CD4-positive, alpha-beta T cell treated with Interleukin-6 for 4 hours (primary cell): ENCODE results near the gene ANKRD12.

ENCODE experiments used
- DNase-seq: peaks from one replicate; pipeline ENCODE4 v3.0.0-alpha.2; 2020; ENCODE audit warnings: mixed read lengths

Gene ANKRD12

DNA sequence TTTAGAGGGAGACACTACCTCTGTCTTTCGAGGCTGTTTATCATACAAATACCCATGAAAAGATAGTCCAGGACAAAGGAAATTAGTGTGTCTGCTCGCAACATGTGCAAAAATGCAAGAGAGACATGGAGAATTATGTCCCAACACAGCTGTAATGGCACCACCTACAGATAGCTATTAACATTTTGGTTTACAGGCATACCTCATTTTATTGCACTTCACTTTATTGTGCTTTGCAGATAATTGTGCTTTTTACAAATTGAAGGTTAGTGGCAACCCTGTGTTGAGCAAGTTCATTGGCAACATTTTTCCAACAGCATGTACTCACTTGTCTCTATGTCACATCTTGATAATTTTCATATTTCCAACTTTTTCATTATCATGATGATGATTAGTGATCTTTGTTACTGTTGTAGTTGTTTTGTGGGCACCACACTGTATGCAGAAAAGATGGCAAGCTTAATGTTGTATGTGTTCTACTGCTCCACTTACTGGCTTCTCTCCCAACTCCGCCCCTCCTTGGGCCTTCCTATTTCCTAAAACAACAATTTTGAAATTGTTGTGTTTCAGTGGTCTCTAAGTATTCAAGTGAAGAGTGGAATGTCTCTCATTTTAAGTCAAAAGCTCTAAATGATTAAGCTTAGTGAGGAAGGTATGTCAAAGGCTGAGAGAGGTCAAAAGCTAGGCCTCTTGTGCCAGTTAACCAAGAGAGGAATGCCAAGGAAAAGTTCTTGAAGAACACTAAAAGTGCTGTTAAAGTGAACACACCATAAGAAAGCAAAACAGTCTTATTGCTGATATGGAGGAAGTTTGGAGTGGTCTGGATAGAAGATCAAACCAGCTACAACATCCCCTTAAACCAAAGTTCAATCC lies 52.0 kb downstream of the ANKRD12 start:
- no peak for DNase-seq

DNA sequence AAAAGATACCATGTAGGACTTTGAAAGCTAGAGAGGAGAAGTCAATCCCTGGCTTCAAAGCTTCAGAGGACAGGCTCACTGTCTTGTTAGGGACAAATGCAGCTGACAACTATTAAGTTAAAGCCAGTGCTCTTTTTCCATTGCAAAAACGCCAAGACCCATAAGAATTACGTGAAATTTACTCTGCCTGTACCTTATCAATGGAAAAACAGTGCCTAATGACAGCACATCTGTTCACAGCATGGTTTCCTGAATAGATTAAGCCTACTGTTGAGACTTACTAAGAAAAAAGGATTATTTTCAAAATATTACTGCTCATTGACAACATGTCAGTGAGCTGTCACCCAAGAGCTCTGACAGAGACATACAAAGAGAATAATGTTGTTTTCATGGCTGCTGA lies 52.9 kb downstream of the ANKRD12 start:
- no peak for DNase-seq

DNA sequence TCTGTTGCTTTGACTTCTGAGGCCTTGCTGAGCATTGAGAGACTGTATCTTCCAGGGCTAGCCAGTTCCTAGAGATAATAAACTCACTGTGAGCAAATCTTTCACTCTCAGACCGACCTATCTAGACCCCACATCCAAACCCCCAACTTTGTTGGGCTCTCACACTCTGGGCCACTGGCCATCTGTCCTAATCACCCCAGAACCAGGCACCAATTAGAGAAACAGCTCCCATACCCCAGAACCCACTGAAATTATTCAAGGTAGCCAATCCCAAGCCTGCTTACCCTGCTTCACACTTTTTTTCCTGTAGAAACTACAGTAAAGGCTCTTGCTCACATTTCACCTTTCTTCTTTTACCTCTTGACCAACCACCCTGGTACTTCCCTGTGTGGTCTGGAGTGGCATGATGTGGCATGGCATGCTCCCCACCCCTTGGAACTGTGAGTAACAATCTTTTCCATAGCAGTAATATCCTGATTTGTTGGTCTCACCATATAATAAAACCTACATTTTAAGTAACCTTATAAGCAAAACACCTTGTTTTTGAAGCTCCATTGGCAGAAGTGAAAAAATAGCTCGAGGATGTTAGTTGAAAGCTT lies 55.2 kb downstream of the ANKRD12 start:
- DNase-seq = no peak

DNA sequence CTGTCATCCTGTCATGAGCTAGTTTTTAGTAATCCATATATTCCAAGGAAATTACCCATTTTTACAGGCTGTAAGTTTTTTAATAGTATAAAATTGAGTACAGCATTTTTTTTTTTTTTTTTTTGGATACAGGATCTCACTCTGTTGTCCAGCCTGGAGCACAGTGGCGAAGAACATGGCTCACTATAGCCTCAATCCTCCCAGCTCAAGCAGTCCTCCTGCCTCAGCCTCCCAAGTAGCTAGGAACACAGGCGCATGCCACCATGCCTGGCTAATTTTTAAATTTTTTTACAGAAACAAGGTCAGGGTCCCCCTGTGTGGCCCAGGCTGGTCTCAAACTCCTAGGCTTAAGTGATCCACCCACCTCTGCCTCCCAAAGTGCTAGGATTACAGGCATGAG lies 56.5 kb downstream of the ANKRD12 start:
- DNase-seq = no peak

DNA sequence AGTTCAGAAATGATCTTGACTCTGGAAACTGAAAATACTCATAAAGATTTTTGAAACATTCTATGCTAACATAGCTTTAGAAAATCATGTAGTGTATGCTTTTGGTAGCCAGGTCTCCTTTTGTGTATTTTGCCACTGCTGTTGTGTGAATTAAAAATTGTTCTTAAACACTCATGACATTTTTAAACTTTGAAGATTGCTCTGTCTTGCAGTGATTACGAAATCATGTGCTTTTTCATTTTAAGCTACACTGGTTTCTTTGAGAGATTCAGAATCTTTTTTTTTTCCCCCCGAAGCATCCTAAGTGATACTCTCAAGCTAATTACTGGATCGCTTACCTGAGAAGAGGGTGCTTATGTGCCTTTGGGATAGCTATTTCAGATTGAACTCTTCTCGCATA lies 60.0 kb downstream of the ANKRD12 start:
- no peak for DNase-seq

DNA sequence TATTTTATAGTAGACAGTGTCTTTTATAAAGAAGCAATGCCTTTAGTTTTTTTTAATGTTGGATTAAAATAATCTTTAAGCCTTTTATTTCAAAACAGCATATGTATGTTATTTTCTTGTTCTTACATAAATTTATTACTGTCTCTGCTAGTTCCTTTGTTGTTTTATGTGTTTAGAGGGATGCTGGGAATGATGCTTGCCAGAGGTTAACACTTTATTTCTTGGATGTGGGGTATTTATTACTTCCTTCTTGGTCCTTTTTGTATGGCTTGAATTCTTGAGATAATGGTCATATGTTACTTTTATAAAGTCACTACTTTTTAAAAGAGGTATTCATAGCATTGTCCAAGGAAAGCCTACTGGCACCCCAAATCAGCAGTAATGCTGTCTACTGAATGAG lies 63.1 kb downstream of the ANKRD12 start:
- no peak for DNase-seq

DNA sequence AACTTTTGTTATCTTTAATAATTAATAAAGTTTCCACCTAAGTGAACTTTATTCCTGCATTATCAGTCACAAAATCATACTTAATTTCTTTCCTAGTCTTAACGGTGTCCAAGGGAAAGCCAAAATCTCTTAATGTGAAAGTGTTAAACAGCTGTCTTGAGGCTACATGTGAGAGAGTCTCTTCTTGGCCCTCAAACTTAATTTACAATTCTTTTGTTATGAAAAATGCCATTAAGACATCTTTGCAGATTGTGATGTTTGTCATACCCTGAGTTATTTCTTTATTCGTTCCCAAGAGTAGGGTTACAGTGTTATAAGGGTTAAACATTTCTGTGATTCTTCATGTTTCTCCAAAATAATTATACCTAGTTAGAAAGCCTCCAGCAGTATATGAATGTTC lies 64.6 kb downstream of the ANKRD12 start:
- DNase-seq = no peak

DNA sequence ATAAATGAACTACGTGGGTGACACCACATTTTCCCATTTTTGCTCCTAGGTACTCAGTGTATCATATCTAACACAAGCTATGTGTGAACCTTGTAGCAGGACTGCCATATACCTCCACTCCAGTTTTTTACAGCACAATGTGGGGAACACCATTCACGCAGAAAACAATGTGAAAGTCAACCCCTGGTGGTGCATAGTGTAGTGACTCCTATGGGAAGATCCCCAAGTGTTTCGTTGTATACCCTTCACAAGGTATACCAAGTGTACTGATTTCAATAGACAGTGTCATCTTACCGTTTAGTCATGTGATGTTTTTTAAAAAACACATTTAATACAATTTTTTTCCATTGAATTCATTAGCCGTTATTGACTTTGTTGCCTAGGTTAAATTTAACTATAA lies 68.1 kb downstream of the ANKRD12 start:
- DNase-seq = no peak

DNA sequence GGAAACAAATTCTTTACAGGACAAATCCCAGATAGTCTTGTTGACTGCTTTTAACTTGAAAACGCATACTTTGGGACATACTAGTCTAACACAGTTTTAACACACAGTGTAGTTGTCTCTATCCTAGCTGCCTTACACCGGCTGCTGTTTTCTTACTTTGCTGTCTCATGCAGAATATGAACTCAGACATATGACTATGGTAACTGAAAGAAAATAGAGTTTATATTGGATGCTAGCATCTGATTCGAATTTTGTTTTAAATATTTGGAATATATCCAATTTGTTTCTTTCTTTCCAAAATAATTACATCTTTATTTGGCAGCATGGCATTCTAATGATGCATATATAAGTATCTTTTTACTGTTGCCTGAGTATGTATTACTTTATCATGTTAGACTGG lies 69.8 kb downstream of the ANKRD12 start:
- DNase-seq = no peak

DNA sequence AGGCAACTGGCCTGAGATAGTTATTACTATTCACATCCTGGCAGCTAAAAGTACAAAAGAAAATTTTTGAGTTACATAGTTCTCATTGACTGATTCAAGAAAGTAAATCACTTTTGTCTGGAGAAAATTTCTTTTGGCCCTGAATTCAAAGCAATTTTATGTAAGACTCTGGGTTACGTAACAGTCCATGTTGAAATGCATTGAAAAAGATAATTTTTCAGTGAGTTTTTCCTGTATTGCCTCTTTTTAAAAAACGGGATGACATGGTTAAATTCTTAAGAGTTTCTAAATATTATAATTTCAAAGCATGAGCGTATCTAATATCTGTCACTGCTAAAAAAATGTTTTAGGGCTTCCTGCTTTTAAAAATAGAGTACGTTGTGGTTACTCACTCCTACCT lies 72.7 kb downstream of the ANKRD12 start:
- DNase-seq = no peak

DNA sequence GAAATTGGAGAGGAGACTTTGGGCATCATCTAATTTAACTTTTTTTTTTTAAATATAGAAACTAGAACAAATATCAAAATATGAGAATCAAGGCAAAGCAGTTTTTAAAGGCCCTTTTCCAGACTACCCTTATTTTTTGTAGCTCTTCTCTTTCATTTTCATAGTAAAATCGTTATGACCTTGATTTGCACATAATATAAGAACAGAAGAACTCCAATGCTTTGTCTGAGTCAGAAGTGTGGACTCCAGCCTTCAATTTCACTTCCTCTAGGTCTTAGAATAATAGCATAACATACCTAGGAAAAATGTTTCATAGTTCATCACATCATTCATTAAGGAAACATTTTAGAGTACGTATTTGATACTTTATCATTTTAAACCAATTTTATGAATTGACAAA lies 74.4 kb downstream of the ANKRD12 start:
- DNase-seq = no peak

DNA sequence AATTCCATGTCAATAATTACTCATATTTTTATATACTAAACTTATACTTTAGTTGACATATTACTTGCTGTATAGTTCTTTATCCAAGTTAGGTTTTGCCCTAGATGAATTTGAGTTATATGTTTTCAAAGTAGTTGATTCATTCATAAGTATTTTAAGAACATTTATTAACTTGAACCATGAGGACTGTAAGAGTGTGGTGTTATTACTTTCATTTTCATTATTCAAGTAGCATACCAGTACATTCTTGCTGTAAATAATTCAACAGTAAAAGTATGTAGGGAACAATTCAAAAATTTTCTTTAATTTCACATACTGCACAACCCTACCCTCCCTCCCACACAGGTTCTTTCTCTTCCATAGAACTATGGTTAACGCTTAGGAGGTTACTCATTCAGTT lies 75.4 kb downstream of the ANKRD12 start:
- DNase-seq = no peak

DNA sequence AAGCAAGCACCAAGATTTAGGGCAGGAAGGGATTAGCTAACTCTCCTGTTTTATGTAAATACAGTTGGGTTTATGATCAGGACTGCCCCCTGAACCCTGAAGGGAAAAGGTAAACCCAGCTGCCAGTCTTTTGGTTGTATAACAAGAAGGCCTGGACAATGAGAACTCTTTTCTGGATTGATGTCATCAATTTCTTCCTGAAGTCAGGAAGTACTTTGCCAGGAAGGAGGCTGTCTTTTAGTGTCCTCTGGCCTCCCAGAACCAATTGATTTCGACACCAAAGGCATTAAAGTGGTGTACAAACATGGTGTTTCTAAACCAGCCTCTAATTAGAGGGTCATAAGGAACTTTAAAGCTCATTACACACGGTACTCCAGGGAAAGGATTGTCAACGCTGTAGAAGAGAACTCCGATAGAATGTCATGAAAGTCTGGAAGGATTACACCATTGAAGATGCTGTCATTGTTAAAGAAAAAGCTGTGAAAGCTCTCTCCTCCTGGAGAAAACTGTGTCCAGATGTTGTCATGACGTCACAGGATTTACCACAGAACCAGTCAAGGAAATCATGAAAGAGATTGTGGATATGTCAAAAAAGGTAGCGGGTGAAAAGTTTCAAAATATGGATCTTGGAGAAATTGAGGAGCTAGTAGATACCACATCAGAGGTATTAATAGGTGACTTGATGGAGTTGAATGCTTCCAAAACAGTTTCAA lies 78.8 kb downstream of the ANKRD12 start:
- no peak for DNase-seq

DNA sequence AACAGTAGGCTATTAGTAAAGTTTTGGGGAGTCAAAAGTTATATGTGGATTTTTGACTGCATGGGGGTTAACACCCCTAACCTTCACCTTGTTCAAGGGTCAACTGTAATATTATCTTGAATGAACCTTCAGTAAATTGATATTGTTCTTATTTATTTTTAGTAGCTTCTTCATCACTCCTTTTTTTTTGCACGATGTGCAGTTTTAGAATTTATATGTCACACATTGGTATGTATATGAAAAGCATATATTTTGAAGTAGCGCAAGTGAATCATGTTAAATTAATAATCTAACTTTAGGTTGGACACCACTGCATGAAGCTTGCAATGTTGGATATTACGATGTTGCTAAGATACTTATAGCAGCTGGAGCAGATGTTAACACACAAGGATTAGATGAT lies 79.9 kb downstream of the ANKRD12 start:
- DNase-seq = no peak

DNA sequence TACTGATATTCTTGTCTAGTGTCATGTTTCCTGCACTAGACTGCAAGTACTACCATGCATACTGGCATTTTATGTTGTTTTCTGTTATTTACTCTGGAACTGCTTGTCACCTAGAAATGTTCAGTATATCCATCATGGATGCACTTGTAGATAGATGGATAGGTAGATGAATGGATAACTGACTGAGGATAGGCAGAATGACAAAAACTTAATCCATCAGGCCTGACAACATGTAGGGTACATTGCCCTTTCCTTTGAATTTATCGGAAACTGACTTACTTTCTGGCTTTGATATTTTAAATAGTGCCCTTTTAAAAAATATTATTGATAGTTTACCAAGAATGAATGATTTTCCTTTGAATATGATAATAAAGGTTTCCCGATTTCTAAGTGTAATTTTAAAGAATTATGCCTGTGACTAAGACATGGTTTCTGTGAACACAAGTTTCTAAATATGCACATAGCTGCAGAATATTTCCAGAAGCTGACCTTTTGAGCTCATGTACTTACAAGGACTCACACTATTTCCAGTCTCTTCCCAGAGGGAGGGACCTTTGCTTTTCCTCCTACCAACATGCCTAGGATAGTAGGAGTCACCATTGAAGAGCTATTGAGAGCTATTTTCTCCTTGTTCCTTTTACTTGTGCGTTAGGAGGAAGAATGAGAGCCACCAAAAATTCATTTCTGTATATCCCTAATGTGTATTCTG lies 81.3 kb downstream of the ANKRD12 start:
- DNase-seq = no peak

DNA sequence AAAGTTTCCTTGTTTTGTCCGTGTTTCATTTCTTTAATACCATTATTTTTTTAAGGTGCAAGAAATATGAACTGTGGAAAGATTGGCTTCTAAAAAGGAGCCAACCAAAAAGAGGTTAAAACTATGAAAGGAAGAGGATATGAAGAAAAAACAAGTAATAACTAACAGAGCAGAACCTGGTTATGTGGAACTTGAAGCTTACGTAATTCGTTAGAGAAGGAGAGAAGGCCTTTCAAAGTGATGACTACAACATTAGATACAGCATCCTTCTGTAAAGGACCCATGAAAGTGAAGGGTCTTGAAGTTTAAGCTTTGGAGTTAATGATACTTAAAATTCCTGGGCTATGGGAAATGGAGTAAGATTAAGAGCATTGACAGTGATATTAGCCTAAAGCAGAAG lies 84.5 kb downstream of the ANKRD12 start:
- DNase-seq = no peak

DNA sequence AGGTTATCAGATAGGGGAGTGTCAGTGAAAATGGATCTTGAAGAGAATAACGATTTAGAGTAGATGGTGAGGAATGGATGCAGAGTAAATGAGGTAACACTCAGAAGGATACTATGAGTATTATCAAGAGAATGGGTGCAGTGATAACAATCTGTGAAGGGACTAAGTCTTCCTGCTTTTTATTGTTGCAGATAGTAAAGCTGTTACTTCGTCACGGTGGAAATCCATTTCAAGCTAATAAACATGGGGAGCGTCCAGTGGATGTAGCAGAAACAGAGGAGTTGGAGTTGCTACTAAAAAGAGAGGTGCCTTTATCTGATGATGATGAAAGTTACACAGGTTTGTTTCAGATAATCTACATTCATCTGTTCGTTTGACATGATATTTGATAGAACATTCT lies 85.1 kb downstream of the ANKRD12 start:
- no peak for DNase-seq

DNA sequence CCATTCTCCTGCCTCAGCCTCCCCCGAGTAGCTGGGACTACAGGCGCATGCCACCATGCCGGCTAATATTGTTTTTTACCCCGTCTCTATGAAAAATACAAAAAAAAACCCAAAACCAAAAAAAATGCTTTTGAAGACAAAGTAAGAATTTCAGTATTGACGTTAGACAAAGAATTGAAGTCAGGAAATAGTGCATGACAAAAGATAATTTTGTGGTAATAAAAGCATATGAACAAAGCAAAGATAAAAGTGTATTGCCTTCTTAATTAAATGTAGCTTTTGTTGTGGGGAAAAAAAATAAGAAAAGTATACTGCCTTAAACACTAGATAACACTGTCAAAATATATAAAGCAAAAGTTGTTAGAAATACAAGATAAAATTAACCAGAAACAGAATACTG lies 86.8 kb downstream of the ANKRD12 start:
- DNase-seq = no peak

DNA sequence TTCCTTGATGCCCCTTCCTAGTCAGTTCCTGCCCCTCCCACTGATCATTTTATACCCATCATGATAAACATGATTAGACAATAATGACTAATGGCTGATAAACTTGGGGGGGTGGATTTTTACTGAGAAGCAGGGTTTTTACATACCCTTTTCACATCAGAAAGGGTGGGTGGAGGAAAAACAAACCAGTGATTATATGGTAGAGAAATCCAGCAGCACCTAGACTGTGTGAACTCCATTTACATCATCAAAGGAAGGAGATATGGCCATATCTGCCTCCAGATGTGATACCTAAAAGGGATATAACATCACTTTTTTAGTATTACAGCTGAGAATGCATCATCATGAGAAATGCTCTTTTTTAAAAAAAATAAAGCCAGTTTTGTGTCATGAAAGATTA lies 89.9 kb downstream of the ANKRD12 start:
- DNase-seq = no peak

DNA sequence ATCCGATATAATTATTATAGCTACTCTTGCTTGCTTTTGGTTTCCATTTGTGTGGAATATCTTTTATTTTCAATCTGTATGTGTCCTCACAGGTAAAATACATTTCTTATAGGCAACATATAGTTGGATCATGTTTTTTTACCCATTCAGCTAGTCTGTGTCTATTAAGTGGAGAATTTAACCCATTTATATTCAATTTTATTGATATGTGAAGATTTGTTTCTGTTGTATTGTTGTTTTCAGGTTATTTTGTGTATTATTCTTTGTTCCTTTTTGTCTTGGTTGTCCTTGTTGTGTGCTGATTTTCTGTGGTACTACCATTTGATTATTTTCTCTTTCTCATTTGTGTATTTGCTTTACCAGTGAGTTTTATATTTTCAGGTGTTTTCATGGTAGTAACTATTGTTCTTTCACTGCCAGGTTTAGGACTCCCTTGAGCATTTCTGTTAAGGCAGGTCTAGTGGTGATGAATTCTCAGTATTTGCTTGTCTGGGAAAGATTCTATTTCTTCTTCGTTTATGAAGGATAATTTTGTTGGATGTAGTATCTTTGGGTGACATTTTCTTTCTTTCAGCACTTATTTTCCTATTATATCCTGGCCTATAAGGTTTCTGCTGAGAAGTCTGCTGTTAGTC lies 95.4 kb downstream of the ANKRD12 start:
- DNase-seq = no peak

DNA sequence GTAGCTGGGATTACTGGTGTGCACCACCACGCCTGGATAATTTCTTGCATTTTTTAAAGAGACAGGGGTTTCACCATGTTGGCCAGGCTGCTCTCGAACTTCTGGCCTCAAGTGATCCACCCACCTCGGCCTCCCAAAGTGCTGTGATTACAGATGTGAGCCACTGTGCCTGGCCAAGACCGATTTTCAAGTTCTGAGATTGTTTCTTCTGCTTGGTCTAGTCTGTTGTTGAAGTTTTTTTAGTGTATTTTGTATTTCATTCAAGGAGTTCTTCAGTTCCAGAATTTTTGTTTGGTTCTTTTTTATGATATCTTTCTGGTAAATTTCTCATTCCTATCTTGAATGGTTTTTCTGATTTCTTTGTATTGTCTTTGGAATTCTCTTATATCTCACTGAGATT lies 96.4 kb downstream of the ANKRD12 start:
- DNase-seq = no peak

DNA sequence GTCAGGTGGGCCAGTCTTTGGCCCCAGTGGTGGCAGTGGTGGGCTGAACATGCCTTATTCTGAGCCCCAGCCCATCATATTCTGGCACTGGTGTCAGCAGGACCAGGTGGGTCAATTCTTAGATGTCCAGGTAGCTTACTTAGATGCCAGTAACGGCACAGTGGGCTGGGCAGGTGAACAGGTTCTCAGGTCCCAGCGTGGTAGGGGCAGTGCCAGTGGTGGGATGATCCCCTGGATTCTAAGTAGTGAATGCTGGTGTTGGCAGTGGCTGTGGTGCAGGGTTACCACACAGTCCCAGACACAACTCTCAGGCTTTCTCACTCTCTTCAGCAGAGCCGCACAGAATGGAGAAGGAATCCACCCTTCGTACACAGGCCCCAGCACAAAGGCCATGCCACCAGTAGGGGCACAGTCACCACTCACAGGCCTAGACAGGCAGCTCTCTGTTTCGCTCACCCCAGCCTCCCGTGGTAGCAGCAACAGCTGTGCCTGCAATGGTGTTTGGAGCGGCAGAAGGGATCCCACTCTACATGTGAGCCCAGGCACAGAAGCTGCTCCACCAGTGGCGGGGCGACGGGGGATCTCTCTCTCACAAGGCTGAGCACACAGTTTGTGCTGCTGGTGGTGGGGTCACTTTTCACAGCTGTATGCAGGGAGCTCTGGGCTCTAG lies 97.3 kb downstream of the ANKRD12 start:
- no peak for DNase-seq
